HG03108 (cell line): ENCODE data around the gene OR2AG2.
"Not testable (repeated sequence)": the region's sequence is repeated elsewhere in the genome, so short reads cannot be mapped to it uniquely, and the experiment has no call there.

Experiments used
- ATAC-seq: cut with Tn5 transposase; IDR thresholded peaks from one replicate; pipeline ENCODE4 v1.9.1; 2021; ENCODE audit warnings: moderate library complexity; ENCODE audit not compliant: unreplicated experiment

The OR2AG2 gene

GRCh38 chr11:6771926-6772893 is at the start of gene OR2AG2:
TSS of gene OR2AG2 (minus strand) at chr11:6771976. CDS start at chr11:6768957, 3,019 bp downstream.
- ATAC-seq, result peak; percentile 87

GRCh38 chr11:6818967-6819366 is 47.2 kb upstream of the OR2AG2 start:
- ATAC-seq, result no peak

GRCh38 chr11:6817694-6818093 is 45.9 kb upstream of the OR2AG2 start:
- no peak for ATAC-seq

- no peak for ATAC-seq
Observed at GRCh38 chr11:6813656-6814055, 41.9 kb upstream of the OR2AG2 start.

- ATAC-seq, result no peak
Observed at GRCh38 chr11:6812390-6813005, 40.7 kb upstream of the OR2AG2 start.

GRCh38 chr11:6801075-6801474 is 29.3 kb upstream of the OR2AG2 start:
- not testable (repeated sequence) for ATAC-seq

GRCh38 chr11:6799402-6799801 is 27.6 kb upstream of the OR2AG2 start, which contains the start of gene OR6A2:
TSS of gene OR6A2 (minus strand) at chr11:6799689. CDS start at chr11:6795708, 3,981 bp downstream.
- ATAC-seq, result no peak

- ATAC-seq, result no peak
Observed at GRCh38 chr11:6794639-6795038, 22.9 kb upstream of the OR2AG2 start.

- ATAC-seq, result no peak
Observed at GRCh38 chr11:6790546-6790945, 18.8 kb upstream of the OR2AG2 start.

- ATAC-seq, result no peak
Observed at GRCh38 chr11:6782720-6783119, 10.9 kb upstream of the OR2AG2 start, which contains the start of gene OR2AG1. TSS of gene OR2AG1 (plus strand) at chr11:6783020. CDS start at chr11:6785038, 2,018 bp downstream.

- no peak for ATAC-seq
Observed at GRCh38 chr11:6780829-6781228, 9.1 kb upstream of the OR2AG2 start.

GRCh38 chr11:6778518-6778917 is 6.7 kb upstream of the OR2AG2 start:
- ATAC-seq, result no peak

- ATAC-seq, result peak; percentile 57
Observed at GRCh38 chr11:6757373-6757967, 14.3 kb downstream of the OR2AG2 start.

- no peak for ATAC-seq
Observed at GRCh38 chr11:6755953-6756347, 15.8 kb downstream of the OR2AG2 start.

- no peak for ATAC-seq
Observed at GRCh38 chr11:6755303-6755952, 16.3 kb downstream of the OR2AG2 start.

GRCh38 chr11:6747097-6747668 is 24.6 kb downstream of the OR2AG2 start:
- no peak for ATAC-seq

GRCh38 chr11:6746626-6747025 is 25.1 kb downstream of the OR2AG2 start:
- no peak for ATAC-seq

- peak; percentile 75 for ATAC-seq
Observed at GRCh38 chr11:6746086-6746618, 25.6 kb downstream of the OR2AG2 start.

GRCh38 chr11:6745465-6746015 is 26.2 kb downstream of the OR2AG2 start:
- ATAC-seq, result peak; percentile 58

GRCh38 chr11:6745018-6745417 is 26.8 kb downstream of the OR2AG2 start:
- ATAC-seq, result no peak
